Right renal cortex interstitium (tissue), 3 donors: ENCODE data around the gene LRRIQ1. TPM values are rescaled to one million over a fixed set of nuclear protein-coding genes. Genes with fewer than 3 reads are reported as not detected.

Experiments
- DNase-seq, 3 donors: peaks; one replicate each; pipeline ENCODE4 v3.0.0-alpha.2; 2013; ENCODE audit warnings: low read depth in 3 of 3, low spot score in 2 of 3
- polyA plus RNA-seq, 3 donors: library from polyadenylated mRNA; unstranded; fragments of 120-200 nt; gene quantifications; one replicate each; pipeline ENCODE4 v1.2.1, GENCODE V29; 2013; ENCODE audit not compliant: insufficient read length in 3 of 3

Gene LRRIQ1
- polyA plus RNA-seq, 3 donors, result 37.3 to 48.9 (median 38.7) TPM

DNA sequence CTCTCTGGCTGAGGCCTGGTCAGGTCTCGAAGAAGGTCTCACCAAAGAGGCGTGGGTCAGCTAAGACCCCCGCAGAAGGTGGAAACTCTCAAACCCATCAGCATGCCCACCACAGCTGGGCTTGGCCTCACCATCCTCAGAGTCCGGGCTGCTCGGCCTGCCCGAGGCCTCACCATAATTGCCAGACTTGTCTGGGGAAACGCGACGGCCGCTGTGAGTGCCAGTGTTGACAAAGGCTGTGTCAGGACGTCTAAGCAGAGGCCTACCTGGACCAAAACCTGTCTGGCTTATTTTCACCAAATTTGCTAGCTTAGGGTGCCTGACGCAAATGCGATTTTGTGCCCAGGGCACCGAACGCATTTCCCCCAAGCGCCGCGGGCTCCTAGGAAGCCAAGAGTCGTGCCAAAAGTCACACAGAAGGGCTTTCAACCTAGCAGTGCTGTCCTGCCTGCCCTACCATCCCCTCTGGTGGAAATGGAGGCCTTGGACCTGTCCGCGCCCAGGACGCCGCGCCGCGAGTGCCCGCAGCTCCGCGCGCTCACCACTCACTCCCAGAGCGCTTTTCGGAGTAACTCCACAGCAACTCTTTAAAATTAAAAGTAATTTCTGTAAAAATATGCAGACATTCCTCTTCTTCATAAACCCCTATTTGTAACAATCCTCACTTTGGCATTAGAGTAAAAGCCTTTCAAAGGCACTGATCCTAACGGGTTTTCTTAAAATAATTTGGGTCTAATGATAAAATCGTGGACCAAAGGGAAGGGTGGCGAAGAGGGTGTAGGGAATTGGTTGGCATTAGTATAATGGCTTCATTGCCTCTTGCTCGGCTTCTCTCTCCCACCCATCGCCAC, 242.7 kb downstream of the LRRIQ1 start:
- no peak for DNase-seq

DNA sequence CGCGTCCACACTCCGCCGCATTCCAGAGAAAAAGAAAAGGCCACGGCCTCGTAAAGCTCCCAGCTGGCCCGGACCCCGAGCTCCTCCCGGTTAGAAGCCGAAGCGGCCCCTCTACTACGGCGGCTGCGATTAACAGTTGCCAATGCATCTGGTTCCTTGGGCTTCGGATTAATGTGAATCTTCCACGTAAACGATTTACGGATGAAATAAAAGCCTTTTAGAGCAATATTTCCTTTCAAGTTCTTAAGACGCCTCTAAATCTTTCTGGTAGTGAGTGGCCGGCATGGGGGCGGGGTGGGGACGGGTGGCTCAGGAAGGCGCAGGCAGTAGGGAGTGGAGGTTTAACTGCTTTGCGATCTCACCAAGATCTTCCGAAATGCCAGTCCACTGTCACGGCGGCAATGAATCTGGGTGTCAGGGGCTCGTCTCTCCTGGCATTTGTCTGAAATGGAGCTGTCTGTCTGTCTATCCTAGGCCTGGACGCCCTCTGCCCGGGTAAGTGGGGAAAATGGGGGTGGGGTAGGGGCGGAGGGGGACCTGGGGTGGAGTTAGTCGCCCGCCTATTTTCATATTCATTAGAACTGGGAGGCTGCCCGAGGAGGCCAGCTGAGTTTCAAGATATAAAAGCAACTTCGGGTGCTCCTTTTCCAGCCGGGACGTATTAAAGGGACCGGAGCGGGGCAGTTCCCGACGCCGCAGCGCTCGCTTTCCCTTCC, 243.5 kb downstream of the LRRIQ1 start:
- no peak for DNase-seq

DNA sequence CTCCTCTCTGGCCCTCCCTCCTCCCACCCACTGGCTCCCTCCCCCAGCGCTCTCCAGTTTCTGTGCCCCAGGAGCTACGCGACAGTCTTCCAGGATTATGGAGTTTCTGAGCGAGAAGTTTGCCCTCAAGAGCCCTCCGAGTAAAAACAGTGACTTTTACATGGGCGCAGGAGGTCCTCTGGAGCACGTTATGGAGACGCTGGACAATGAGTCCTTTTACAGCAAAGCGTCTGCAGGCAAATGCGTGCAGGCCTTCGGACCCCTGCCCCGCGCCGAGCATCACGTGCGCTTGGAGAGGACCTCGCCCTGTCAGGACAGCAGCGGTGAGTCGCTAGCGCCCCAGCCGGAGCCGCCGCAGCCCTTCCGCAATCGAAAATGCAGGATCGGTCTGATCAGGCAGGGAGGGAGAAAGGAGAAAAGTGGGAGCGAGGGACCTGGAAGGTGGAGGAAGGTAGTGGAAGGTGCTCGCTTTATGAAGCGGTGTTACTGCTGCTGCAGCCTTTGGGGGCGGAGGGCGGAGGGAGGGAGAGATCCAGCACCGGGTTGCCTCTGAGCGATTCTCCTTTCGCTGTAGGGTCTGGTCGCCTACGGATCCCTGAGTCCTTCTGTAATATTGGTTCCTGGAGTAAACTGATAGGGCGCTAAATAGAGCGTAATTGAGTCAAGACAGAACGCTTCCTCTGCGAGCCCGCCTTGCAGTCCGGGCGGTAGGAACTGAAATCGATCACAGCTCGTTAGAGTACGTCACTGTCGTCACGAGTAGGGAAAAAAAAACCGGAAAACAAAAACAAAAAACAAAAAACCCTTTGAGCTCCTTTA, 244.2 kb downstream of the LRRIQ1 start, which contains the start of gene ALX1:
Gene ALX1 (plus strand): TSS at position 56 of the 819 bp plus-strand sequence. CDS start 42 bp downstream, at position 98.
- DNase-seq, result no peak

- no peak for DNase-seq
Measured at GRCh38 chr12:85280984-85281630, 245.0 kb downstream of the LRRIQ1 start.

DNA sequence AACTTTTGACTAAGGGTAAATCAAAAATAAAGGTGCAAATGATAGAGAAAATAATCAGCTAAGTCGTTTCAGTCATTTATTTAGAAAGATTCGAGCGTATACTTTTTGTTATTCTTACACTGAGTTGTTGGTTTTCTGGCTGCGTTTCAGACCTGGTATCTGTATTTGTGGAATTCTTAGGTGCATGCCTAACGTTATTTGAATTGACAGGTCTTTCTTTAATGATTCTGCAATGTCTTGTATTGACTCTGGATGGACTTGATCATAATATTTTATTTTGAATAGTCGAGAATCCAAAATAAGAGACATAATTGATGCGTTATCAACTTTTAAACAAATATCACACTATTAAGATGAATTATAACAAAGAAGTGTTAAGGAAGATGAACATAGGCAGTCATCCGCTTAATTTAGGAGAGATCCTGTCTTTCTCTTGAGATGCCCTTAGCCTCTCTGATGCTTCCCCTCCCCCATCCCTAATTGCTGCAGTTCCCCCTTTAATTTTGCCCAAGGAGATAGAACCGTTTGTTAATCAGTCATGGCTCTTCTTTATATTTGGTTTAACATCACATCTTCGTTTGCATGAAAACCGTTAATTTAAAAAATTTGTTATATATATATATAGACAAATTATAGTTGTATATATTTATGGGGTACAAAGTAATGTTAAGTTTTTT, 245.6 kb downstream of the LRRIQ1 start:
- DNase-seq, result no peak

DNA sequence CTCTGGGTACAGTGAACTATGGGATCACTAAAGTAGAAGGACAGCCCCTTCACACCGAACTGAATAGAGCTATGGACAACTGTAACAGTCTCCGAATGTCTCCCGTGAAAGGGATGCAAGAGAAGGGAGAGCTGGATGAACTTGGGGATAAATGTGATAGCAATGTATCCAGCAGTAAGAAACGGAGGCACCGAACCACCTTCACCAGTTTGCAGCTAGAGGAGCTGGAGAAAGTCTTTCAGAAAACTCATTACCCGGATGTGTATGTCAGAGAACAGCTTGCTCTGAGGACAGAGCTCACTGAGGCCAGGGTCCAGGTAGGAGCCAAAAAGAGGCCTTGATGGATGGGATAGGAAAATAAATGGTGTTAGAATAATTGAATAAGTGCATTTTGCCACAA, 247.4 kb downstream of the LRRIQ1 start:
- no peak for DNase-seq

Other genes starting within 250 kb of the LRRIQ1 start
- under 1 TPM; 0.60 to 0.74 (median 0.68) TPM for gene SLC6A15, start 123.6 kb upstream of the LRRIQ1 start, polyA plus RNA-seq
- 1 to 10 TPM in 1 of 3 donors, under 1 TPM in 2; 0.59 to 1.0 (median 0.78) TPM for gene TSPAN19, start 74 bp upstream of the LRRIQ1 start, polyA plus RNA-seq
- 10 to 100 TPM; 33.4 to 53.7 (median 35.3) TPM for gene ALX1, start 243.9 kb downstream of the LRRIQ1 start, polyA plus RNA-seq